ENCODE results near the gene GCFC2. TPM values are rescaled to one million over a fixed set of nuclear protein-coding genes. Genes with fewer than 3 reads are reported as not detected.

The GCFC2 gene
- total and polyA plus RNA-seq, 2 of the 13 experiments (the other 11 are each of a cell fraction or from before 2014, with no cell fraction given), result 26.8 to 49.0 TPM

DNA sequence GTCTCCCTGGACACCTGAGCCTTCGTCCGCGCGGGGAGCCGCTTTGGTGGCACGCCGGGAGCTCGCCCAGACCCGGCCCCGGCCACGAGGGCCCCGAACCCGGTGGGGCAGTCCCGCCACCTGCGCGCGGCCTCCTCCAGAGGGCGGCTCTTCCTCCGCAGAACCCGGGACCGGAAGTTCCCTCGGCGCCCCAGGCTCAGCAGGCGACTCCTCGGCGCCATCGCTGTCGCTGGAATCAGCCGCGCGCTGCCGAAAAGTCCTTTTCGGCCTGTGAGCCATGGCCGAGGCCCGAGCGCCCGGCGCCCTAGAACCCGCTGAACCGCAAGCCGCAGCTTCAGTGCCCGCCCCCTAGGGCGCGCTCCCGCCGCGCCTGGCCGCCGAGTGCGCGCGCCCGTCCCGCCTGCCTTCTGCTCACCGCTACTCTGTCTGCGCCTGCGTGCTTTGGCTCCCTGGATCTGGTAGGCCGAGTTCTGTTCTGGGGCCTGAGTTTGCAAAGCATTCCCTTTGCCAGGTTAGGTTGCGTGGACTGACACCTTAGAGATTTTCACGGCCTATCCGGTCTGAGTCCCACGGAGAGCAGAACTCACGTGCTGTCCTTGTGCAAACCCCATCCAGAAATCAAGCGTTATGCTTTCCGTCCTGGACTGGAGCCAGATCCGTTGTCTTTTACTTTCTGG is at the start of gene GCFC2 (continued):
- TF ChIP-seq ZNF350 (CRISPR knock-in tag; IDR thresholded peaks at IDR 0.05; ENCODE audit: borderline replicate concordance, low read depth), result peak; percentile 95
- TF ChIP-seq KDM6A (CRISPR knock-in tag; IDR thresholded peaks at IDR 0.05; ENCODE audit: low read depth), result no peak
- peak; percentile 100 for TF ChIP-seq ZNF256 (CRISPR knock-in tag; conservative IDR thresholded peaks at IDR 0.05)
- TF ChIP-seq ZNF33A (CRISPR knock-in tag; IDR thresholded peaks at IDR 0.05; ENCODE audit: borderline replicate concordance), result peak; percentile 99
- TF ChIP-seq ZNF496 (CRISPR knock-in tag; IDR thresholded peaks at IDR 0.05; ENCODE audit: insufficient replicate concordance), result peak; percentile 83
- peak; percentile 65; the same call in 1 of the 2 replicates for TF ChIP-seq NFIC (IDR thresholded peaks at IDR 0.05; ENCODE audit: low read length)
- TF ChIP-seq PAWR (CRISPR knock-in tag; IDR thresholded peaks at IDR 0.05; ENCODE audit: borderline replicate concordance), result peak; percentile 96
- TF ChIP-seq ZNF547 (CRISPR knock-in tag; IDR thresholded peaks at IDR 0.05), result peak; percentile 100
- peak; percentile 99; the same call in 1 of the 2 replicates for TF ChIP-seq MTA1 (CRISPR knock-in tag; IDR thresholded peaks at IDR 0.05; ENCODE audit: borderline replicate concordance)
- peak; percentile 99 for TF ChIP-seq CAMTA2 (CRISPR knock-in tag; IDR thresholded peaks at IDR 0.05; ENCODE audit: borderline replicate concordance)
- TF ChIP-seq, protein P1, sequence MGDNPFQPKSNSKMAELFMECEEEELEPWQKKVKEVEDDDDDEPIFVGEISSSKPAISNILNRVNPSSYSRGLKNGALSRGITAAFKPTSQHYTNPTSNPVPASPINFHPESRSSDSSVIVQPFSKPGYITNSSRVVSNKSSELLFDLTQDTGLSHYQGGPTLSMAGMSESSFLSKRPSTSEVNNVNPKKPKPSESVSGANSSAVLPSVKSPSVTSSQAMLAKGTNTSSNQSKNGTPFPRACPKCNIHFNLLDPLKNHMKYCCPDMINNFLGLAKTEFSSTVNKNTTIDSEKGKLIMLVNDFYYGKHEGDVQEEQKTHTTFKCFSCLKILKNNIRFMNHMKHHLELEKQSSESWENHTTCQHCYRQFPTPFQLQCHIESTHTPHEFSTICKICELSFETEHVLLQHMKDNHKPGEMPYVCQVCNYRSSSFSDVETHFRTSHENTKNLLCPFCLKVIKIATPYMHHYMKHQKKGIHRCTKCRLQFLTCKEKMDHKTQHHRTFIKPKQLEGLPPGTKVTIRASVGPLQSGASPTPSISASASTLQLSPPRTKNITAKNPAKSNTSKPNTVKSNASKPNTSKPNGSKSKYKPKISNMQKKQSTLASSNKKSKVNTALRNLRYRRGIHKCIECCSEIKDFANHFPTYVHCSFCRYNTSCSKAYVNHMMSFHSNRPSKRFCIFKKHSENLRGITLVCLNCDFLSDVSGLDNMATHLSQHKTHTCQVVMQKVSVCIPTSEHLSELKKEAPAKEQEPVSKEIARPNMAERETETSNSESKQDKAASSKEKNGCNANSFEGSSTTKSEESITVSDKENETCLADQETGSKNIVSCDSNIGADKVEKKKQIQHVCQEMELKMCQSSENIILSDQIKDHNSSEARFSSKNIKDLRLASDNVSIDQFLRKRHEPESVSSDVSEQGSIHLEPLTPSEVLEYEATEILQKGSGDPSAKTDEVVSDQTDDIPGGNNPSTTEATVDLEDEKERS (CRISPR knock-in tag; IDR thresholded peaks at IDR 0.05), result peak; percentile 94
- TF ChIP-seq HOXA7 (CRISPR knock-in tag; IDR thresholded peaks at IDR 0.05), result peak; percentile 92
- TF ChIP-seq JUN (CRISPR knock-in tag; IDR thresholded peaks at IDR 0.05), result peak; percentile 93
- no peak for TF ChIP-seq ATM (IDR thresholded peaks at IDR 0.05; ENCODE audit: borderline replicate concordance)
- peak; percentile 92 for TF ChIP-seq ZNF432 (CRISPR knock-in tag; IDR thresholded peaks at IDR 0.05; ENCODE audit: borderline replicate concordance)
- TF ChIP-seq RFXAP (CRISPR knock-in tag; IDR thresholded peaks at IDR 0.05; ENCODE audit: borderline replicate concordance), result peak; percentile 97
- TF ChIP-seq, protein P2, sequence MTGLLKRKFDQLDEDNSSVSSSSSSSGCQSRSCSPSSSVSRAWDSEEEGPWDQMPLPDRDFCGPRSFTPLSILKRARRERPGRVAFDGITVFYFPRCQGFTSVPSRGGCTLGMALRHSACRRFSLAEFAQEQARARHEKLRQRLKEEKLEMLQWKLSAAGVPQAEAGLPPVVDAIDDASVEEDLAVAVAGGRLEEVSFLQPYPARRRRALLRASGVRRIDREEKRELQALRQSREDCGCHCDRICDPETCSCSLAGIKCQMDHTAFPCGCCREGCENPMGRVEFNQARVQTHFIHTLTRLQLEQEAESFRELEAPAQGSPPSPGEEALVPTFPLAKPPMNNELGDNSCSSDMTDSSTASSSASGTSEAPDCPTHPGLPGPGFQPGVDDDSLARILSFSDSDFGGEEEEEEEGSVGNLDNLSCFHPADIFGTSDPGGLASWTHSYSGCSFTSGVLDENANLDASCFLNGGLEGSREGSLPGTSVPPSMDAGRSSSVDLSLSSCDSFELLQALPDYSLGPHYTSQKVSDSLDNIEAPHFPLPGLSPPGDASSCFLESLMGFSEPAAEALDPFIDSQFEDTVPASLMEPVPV (CRISPR knock-in tag; IDR thresholded peaks at IDR 0.05), result peak; percentile 100
- TF ChIP-seq, protein P3, sequence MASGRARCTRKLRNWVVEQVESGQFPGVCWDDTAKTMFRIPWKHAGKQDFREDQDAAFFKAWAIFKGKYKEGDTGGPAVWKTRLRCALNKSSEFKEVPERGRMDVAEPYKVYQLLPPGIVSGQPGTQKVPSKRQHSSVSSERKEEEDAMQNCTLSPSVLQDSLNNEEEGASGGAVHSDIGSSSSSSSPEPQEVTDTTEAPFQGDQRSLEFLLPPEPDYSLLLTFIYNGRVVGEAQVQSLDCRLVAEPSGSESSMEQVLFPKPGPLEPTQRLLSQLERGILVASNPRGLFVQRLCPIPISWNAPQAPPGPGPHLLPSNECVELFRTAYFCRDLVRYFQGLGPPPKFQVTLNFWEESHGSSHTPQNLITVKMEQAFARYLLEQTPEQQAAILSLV (CRISPR knock-in tag; IDR thresholded peaks at IDR 0.05; ENCODE audit: borderline replicate concordance), result peak; percentile 100
